ENCODE measurements around the gene FHOD3.

GRCh38 chr18:36442717-36443116 lies 145.2 kb downstream of the FHOD3 start:
- TF ChIP-seq CTCF (conservative IDR thresholded peaks at IDR 0.05; ENCODE audit: low read depth, low read length) (no peak), EZH2 (IDR thresholded peaks at IDR 0.05; ENCODE audit: borderline replicate concordance, low read depth, low read length, poor library complexity, severe bottlenecking) (no peak)

All from A673 (cell line).